ENCODE measurements around the gene FCRL2. TPM values are rescaled to one million over a fixed set of nuclear protein-coding genes. Genes with fewer than 3 reads are reported as not detected.

Gene FCRL2
- total and polyA plus RNA-seq, 4 experiments from 2014 or later, result 0.40 TPM; not detected in 3

DNA sequence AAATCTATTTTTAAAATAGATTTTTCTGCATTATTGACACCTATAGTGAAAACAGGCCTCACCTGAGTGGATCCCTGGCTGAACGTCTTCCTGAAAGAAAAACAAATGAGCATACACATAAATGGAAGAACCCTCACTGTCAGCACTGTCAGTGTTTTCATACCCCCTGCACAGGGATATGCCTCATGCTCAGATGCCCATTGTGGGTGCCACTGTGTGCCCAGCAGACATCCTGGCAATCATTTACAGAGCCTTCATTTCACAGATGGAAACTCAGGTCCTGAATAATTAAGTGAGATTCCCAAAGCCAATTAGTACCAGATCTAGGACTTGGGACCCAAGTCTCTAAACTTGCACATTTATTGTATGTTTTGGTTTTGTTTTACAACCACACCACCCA lies 23.1 kb upstream of the FCRL2 start:
- intact Hi-C loops (cut with micrococcal nuclease), result no loop called here
- Mint-ChIP-seq H3K36me3 (no peaks in the 10 kb centered on the region), H3K27ac (no peak overlapping the region), H3K4me3 (no peak overlapping the region), H3K4me1 (no peaks in the 10 kb centered on the region), H3K9me3 (peaks cover 0 to 4% (median 0%) of the 10 kb centered on the region in 8 donors), H3K27me3 (no peaks in the 10 kb centered on the region)
- H3K27me3 ChIP-seq (ENCODE audit: insufficient read depth, low read length), result no peaks in the 10 kb centered on the region
- H3K27ac ChIP-seq (ENCODE audit: low read depth, low read length), result no peak overlapping the region
- ChIA-PET CTCF (ENCODE audit: partially characterized antibody) (no interaction called here), POLR2A (ENCODE audit: partially characterized antibody) (no interaction called here)
- no peak overlapping the region for H3K4me3 ChIP-seq (ENCODE audit: low read length in 2 of 2)
- DNase-seq, result no peak
- no peaks in the 10 kb centered on the region for H3K4me1 ChIP-seq (ENCODE audit: insufficient read depth, low read length)
- no peaks in the 10 kb centered on the region for H3K36me3 ChIP-seq (ENCODE audit: insufficient read depth, low read length)
- no peaks in the 10 kb centered on the region for H3K9me3 ChIP-seq (ENCODE audit: control insufficient read depth in 1 of 2, low read length in 2 of 2)

DNA sequence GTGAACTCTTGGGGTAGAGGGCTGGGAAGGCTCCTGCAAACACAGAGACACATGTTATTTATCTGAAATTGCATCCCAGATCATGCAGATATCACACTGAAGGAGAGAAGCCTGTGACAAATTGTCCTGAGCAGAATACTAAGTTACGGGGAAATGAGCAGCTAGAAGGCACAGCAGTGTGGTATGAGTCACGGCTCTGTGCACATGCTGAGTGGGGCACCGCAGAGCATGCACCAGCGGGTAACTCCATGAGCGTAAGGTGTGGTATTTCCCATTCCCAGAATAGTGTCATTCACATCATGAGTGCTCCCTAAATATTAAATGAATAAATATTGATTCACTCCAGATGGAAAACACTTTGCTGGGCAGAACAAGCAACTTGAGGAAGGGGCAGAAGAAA lies 21.3 kb upstream of the FCRL2 start:
- intact Hi-C loops (cut with micrococcal nuclease), result no loop called here

DNA sequence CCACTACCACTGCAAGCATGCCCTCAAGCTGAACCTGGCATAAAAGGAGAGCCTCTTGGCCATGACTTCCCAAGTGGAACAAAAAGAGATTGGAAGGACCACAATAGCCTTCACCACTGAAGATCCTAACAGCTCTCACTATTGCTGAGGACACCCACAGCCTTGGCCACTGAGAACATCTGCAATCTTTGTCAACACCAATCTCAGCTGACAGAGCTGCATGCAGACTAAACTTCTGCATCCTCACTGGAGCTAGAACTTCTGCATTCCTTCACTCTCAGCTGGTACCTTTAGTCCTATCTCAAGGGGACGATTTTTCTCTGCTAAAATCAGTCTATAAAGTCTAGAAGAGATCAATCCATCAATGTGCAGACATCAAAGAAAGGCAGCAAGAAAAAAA lies 8.3 kb upstream of the FCRL2 start:
- Mint-ChIP-seq H3K9me3 (peaks cover 0 to 11% (median 5%) of the 10 kb centered on the region in 8 donors), H3K27ac (no peak overlapping the region), H3K4me3 (no peak overlapping the region), H3K27me3 (peaks cover 7% of the 10 kb centered on the region in 2 donors), H3K4me1 (no peaks in the 10 kb centered on the region), H3K36me3 (no peaks in the 10 kb centered on the region)
- POLR2A ChIA-PET (ENCODE audit: partially characterized antibody), result no interaction called here
- H3K27ac ChIP-seq (ENCODE audit: low read depth, low read length), result no peak overlapping the region
- no peaks in the 10 kb centered on the region for H3K4me1 ChIP-seq (ENCODE audit: insufficient read depth, low read length)
- CTCF ChIA-PET (ENCODE audit: partially characterized antibody), result no interaction called here
- H3K36me3 ChIP-seq (ENCODE audit: insufficient read depth, low read length), result no peaks in the 10 kb centered on the region
- no peaks in the 10 kb centered on the region for H3K9me3 ChIP-seq (ENCODE audit: control insufficient read depth in 1 of 2, low read length in 2 of 2)
- intact Hi-C loops (cut with micrococcal nuclease), result no loop called here
- no peak overlapping the region for H3K4me3 ChIP-seq (ENCODE audit: low read length in 2 of 2)
- no peaks in the 10 kb centered on the region for H3K27me3 ChIP-seq (ENCODE audit: insufficient read depth, low read length)
- DNase-seq, result no peak

More for the DNA sequence above, 21.3 kb upstream of the FCRL2 start:
- no peak overlapping the region for H3K27ac Mint-ChIP-seq
- Histone ChIP-seq H3K4me1 (ENCODE audit: insufficient read depth, low read length) (no peaks in the 10 kb centered on the region), H3K9me3 (ENCODE audit: control insufficient read depth in 1 of 2, low read length in 2 of 2) (no peaks in the 10 kb centered on the region), H3K27me3 (ENCODE audit: insufficient read depth, low read length) (no peaks in the 10 kb centered on the region), H3K27ac (ENCODE audit: low read depth, low read length) (no peak overlapping the region), H3K4me3 (ENCODE audit: low read length in 2 of 2) (no peak overlapping the region), H3K36me3 (ENCODE audit: insufficient read depth, low read length) (no peaks in the 10 kb centered on the region)
- peaks cover 0 to 17% (median 9%) of the 10 kb centered on the region in 8 donors for H3K9me3 Mint-ChIP-seq
- no peak overlapping the region for H3K4me3 Mint-ChIP-seq
- no peaks in the 10 kb centered on the region for H3K4me1 Mint-ChIP-seq
- ChIA-PET POLR2A (ENCODE audit: partially characterized antibody) (no interaction called here), CTCF (ENCODE audit: partially characterized antibody) (no interaction called here)
- H3K27me3 Mint-ChIP-seq, result no peaks in the 10 kb centered on the region
- no peaks in the 10 kb centered on the region for H3K36me3 Mint-ChIP-seq
- DNase-seq, result no peak

DNA sequence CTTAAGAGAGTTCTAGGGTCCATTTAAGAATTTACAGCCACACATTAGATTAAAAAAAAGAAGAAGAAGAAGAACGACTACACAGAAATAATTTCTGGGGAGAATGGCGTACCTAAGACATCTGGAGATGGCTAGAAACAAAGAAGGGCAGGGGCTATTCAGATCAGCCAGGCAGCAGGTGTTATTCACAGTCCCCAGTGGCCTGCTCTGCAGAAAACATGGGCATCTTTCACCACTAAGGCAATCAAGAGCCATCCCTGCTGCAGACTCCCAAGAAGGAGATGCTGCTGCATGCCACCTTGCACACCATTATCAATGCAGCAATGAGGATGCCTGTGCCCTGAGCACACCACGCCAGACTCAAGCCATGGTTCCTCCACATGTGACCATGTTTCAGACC lies 7.9 kb upstream of the FCRL2 start:
- peaks cover 7% of the 10 kb centered on the region in 2 donors for H3K27me3 Mint-ChIP-seq
- H3K4me1 ChIP-seq (ENCODE audit: insufficient read depth, low read length), result no peaks in the 10 kb centered on the region
- intact Hi-C loops (cut with micrococcal nuclease), result no loop called here

DNA sequence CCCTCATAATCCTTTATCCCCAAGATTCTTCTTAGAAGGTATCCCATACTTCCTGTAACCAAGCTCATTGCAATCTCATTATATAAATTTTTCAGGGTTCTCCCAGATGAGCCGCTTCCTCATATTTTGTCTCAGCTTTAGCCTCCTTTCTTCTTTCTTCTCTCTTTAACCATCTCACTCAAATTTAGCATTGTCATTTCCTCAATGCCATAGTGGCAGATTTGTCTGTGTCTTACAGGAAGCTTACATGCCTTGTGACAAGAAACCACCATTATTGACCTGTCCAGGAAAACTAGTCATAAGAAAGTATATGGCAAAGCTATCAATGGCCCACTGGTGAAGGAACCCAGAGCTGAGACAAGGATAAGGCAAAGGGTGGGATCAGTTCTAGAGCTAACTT lies 6.0 kb upstream of the FCRL2 start:
- ChIA-PET POLR2A (ENCODE audit: partially characterized antibody) (no interaction called here), CTCF (ENCODE audit: partially characterized antibody) (no interaction called here)
- H3K27me3 Mint-ChIP-seq, result peaks cover 7% of the 10 kb centered on the region in 2 donors
- no peaks in the 10 kb centered on the region for H3K9me3 ChIP-seq (ENCODE audit: control insufficient read depth in 1 of 2, low read length in 2 of 2)
- no peaks in the 10 kb centered on the region for H3K4me1 ChIP-seq (ENCODE audit: insufficient read depth, low read length)
- H3K4me3 ChIP-seq (ENCODE audit: low read length in 2 of 2), result no peak overlapping the region
- no peak overlapping the region for H3K27ac ChIP-seq (ENCODE audit: low read depth, low read length)
- H3K27me3 ChIP-seq (ENCODE audit: insufficient read depth, low read length), result no peaks in the 10 kb centered on the region
- H3K36me3 ChIP-seq (ENCODE audit: insufficient read depth, low read length), result no peaks in the 10 kb centered on the region
- intact Hi-C loops (cut with micrococcal nuclease), result no loop called here
- DNase-seq, result no peak
- no peak overlapping the region for H3K4me3 Mint-ChIP-seq
- H3K27ac Mint-ChIP-seq, result no peak overlapping the region
- H3K9me3 Mint-ChIP-seq, result peaks cover 0 to 8% (median 3%) of the 10 kb centered on the region in 8 donors
- H3K4me1 Mint-ChIP-seq, result no peaks in the 10 kb centered on the region
- no peaks in the 10 kb centered on the region for H3K36me3 Mint-ChIP-seq

More for the DNA sequence above, 7.9 kb upstream of the FCRL2 start:
- Mint-ChIP-seq H3K4me1 (no peaks in the 10 kb centered on the region), H3K27ac (no peak overlapping the region), H3K4me3 (no peak overlapping the region), H3K9me3 (peaks cover 0 to 8% (median 5%) of the 10 kb centered on the region in 8 donors), H3K36me3 (no peaks in the 10 kb centered on the region)
- ChIA-PET CTCF (ENCODE audit: partially characterized antibody) (no interaction called here), POLR2A (ENCODE audit: partially characterized antibody) (no interaction called here)
- no peaks in the 10 kb centered on the region for H3K9me3 ChIP-seq (ENCODE audit: control insufficient read depth in 1 of 2, low read length in 2 of 2)
- H3K27ac ChIP-seq (ENCODE audit: low read depth, low read length), result no peak overlapping the region
- H3K36me3 ChIP-seq (ENCODE audit: insufficient read depth, low read length), result no peaks in the 10 kb centered on the region
- no peaks in the 10 kb centered on the region for H3K27me3 ChIP-seq (ENCODE audit: insufficient read depth, low read length)
- no peak overlapping the region for H3K4me3 ChIP-seq (ENCODE audit: low read length in 2 of 2)
- DNase-seq, result no peak

DNA sequence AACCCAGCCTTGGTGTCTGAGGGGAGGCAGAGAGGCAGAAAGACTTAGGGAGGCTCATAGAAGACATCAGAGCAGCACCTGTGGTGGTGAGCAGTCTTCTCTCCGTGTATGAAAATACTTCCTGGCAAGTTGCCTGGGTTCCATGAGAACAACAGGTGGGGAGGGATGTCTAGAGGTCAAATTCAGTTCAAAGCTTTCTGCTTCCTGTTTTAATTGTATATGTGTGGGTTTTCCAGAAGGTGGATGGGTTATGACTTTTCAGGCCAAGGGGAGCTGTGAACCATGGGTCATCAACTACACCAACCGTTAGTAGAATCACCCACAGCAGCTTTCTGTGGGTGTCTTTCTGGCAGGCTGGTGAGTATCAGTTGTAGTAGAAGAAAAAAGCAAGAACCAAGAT lies 4.1 kb upstream of the FCRL2 start:
- Mint-ChIP-seq H3K27me3 (peaks cover 6 to 7% of the 10 kb centered on the region in 2 donors), H3K27ac (no peak overlapping the region), H3K4me1 (no peaks in the 10 kb centered on the region), H3K4me3 (no peak overlapping the region), H3K9me3 (peaks cover 0 to 4% (median 3%) of the 10 kb centered on the region in 8 donors), H3K36me3 (no peaks in the 10 kb centered on the region)
- CTCF ChIA-PET (ENCODE audit: partially characterized antibody), result no interaction called here
- Histone ChIP-seq H3K36me3 (ENCODE audit: insufficient read depth, low read length) (no peaks in the 10 kb centered on the region), H3K9me3 (ENCODE audit: control insufficient read depth in 1 of 2, low read length in 2 of 2) (no peaks in the 10 kb centered on the region), H3K4me3 (ENCODE audit: low read length in 2 of 2) (no peak overlapping the region), H3K27ac (ENCODE audit: low read depth, low read length) (no peak overlapping the region), H3K4me1 (ENCODE audit: insufficient read depth, low read length) (no peaks in the 10 kb centered on the region), H3K27me3 (ENCODE audit: insufficient read depth, low read length) (no peaks in the 10 kb centered on the region)
- DNase-seq, result no peak
- POLR2A ChIA-PET (ENCODE audit: partially characterized antibody), result no interaction called here
- intact Hi-C loops (cut with micrococcal nuclease), result no loop called here

DNA sequence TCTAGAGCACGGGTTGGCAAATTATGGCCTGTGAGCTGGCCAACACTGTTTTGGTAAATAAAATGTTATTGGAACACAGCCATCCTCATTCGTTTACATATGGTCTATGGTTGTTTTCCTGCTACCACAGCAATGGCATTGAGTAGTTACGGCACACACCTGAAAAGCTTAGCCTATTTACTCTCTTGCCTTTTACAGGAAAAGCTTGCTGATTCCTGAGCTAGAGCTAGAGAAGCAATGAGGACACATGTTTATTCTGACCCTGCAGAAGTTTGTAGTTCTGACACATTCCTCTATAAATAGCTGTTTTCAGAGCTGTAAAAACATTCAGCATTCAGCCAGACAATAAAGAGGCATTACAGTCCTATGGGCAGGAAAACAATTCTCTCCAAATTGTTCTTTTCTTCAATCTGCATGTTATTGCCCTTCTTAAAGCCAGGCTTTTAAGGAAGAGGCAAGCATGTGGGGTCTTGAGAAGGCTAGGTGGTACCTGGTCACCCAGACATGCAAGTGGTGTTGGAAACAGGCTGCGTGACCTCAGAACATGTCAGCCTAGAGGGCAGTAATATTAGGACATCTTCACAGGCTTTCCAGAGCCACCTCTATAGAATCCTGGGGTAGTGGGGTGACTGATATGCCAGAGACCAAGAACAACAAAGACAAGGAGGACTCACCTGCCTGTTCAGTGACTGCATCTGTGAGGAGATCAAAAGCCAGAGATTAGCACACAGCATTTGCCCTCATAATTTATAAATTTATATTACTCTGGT lies 1.6 kb downstream of the FCRL2 start:
- H3K4me1 Mint-ChIP-seq, result peaks cover 0 to 1% (median 0%) of the 10 kb centered on the region in 4 donors

More for the DNA sequence above, 1.6 kb downstream of the FCRL2 start:
- Histone ChIP-seq H3K27me3 (ENCODE audit: insufficient read depth, low read length) (no peaks in the 10 kb centered on the region), H3K36me3 (ENCODE audit: insufficient read depth, low read length) (no peaks in the 10 kb centered on the region), H3K4me1 (ENCODE audit: insufficient read depth, low read length) (no peaks in the 10 kb centered on the region), H3K9me3 (ENCODE audit: control insufficient read depth in 1 of 2, low read length in 2 of 2) (no peaks in the 10 kb centered on the region), H3K27ac (ENCODE audit: low read depth, low read length) (no peak overlapping the region), H3K4me3 (ENCODE audit: low read length in 2 of 2) (no peak overlapping the region)
- ChIA-PET CTCF (ENCODE audit: partially characterized antibody) (no interaction called here), POLR2A (ENCODE audit: partially characterized antibody) (no interaction called here)
- Mint-ChIP-seq H3K27ac (no peak overlapping the region), H3K27me3 (peaks cover 3 to 5% of the 10 kb centered on the region in 2 donors), H3K9me3 (peaks cover 0 to 2% (median 0%) of the 10 kb centered on the region in 8 donors), H3K36me3 (no peaks in the 10 kb centered on the region), H3K4me3 (no peak overlapping the region)
- DNase-seq, result no peak
- intact Hi-C loops (cut with micrococcal nuclease), result no loop called here

Data from CD4-positive, alpha-beta memory T cell (primary cell).